GM18870 (cell line): ENCODE data around the gene ZNF483.
"Not testable (repeated sequence)": the region's sequence is repeated elsewhere in the genome, so short reads cannot be mapped to it uniquely, and the experiment has no call there.

Experiments
- ATAC-seq: cut with Tn5 transposase; IDR thresholded peaks from one replicate; pipeline ENCODE4 v1.9.1; 2021; ENCODE audit warnings: moderate library complexity; ENCODE audit not compliant: unreplicated experiment

Gene ZNF483

GRCh38 chr9:111542497-111543254 lies 17.7 kb downstream of the ZNF483 start:
- ATAC-seq, result no peak

GRCh38 chr9:111548623-111549022 lies 23.6 kb downstream of the ZNF483 start:
- ATAC-seq, result no peak

- not testable (repeated sequence) for ATAC-seq
These were observed 30.4 kb downstream of the ZNF483 start for GRCh38 chr9:111555425-111555824.

- ATAC-seq, result no peak
These were observed 34.1 kb downstream of the ZNF483 start for GRCh38 chr9:111559000-111559610.

- ATAC-seq, result no peak
These were observed 36.3 kb downstream of the ZNF483 start for GRCh38 chr9:111561165-111561719.

GRCh38 chr9:111566234-111566633 lies 41.3 kb downstream of the ZNF483 start:
- no peak for ATAC-seq

GRCh38 chr9:111568127-111568526 lies 43.1 kb downstream of the ZNF483 start:
- not testable (repeated sequence) for ATAC-seq

GRCh38 chr9:111572950-111573604 lies 48.1 kb downstream of the ZNF483 start:
- ATAC-seq, result no peak

GRCh38 chr9:111582888-111583287 lies 57.9 kb downstream of the ZNF483 start:
- no peak for ATAC-seq

GRCh38 chr9:111586378-111586777 lies 61.4 kb downstream of the ZNF483 start:
- ATAC-seq, result no peak

- ATAC-seq, result no peak
These were observed 63.9 kb downstream of the ZNF483 start for GRCh38 chr9:111588846-111589245.

- ATAC-seq, result no peak
These were observed 73.1 kb downstream of the ZNF483 start for GRCh38 chr9:111597852-111598732.

- no peak for ATAC-seq
These were observed 73.7 kb downstream of the ZNF483 start for GRCh38 chr9:111598733-111599091.

GRCh38 chr9:111599092-111599954 lies 74.3 kb downstream of the ZNF483 start, which contains the start of gene PTGR1:
Gene PTGR1 (minus strand): TSS chr9:111599647. CDS start chr9:111597422, 2,225 bp downstream.
- no peak for ATAC-seq

- no peak for ATAC-seq
These were observed 75.0 kb downstream of the ZNF483 start for GRCh38 chr9:111599955-111600343.

GRCh38 chr9:111601237-111602018 lies 76.4 kb downstream of the ZNF483 start:
- no peak for ATAC-seq

- no peak for ATAC-seq
These were observed 78.1 kb downstream of the ZNF483 start for GRCh38 chr9:111603041-111603440.

- no peak for ATAC-seq
These were observed 79.2 kb downstream of the ZNF483 start for GRCh38 chr9:111604054-111604615.
